Keratinocyte (primary cell): ENCODE measurements around the gene AFF2. TPM values are rescaled to one million over a fixed set of nuclear protein-coding genes. Genes with fewer than 3 reads are reported as not detected.

Experiments used
- DNase-seq: peaks from one replicate; pipeline ENCODE4 v3.0.0-alpha.2; 2011; ENCODE audit warnings: low read depth, missing footprints, low spot score
- FAIRE-seq: peaks from 2 replicates; lab custom pipeline; 2011; peaks lifted over from hg19 to GRCh38; lab: Jason Lieb, UNC
- H2AFZ ChIP-seq: 2 replicates; pipeline ENCODE4 v1.6.0; 2012; ENCODE audit warnings: low read length, control low read depth, inconsistent platforms; ENCODE audit not compliant: control insufficient read depth
- H3K27ac ChIP-seq: 2 replicates; pipeline ENCODE4 v1.5.1; 2011; ENCODE audit warnings: low read length; ENCODE audit not compliant: control insufficient read depth, insufficient read depth
- H3K27me3 ChIP-seq: 3 replicates; pipeline ENCODE4 v1.6.0; 2011; ENCODE audit warnings: low read length; ENCODE audit not compliant: control insufficient read depth, insufficient read depth; ENCODE audit errors: extremely low read depth
- H3K36me3 ChIP-seq, 2 experiments: 2 replicates in 1 of 2; 3 replicates in 1 of 2; pipeline ENCODE4 v1.5.1; 2011; ENCODE audit warnings: low read length in 2 of 2, mild to moderate bottlenecking in 1 of 2; ENCODE audit not compliant: control insufficient read depth in 2 of 2, insufficient read depth in 2 of 2; ENCODE audit errors: extremely low read depth in 1 of 2
- H3K4me1 ChIP-seq: 3 replicates; pipeline ENCODE4 v1.5.1; 2011; ENCODE audit warnings: low read length; ENCODE audit not compliant: control insufficient read depth, insufficient read depth; ENCODE audit errors: extremely low read depth
- H3K4me2 ChIP-seq: 3 replicates; pipeline ENCODE4 v1.6.0; 2011; ENCODE audit warnings: low read depth, low read length; ENCODE audit not compliant: control insufficient read depth, insufficient read depth; ENCODE audit errors: extremely low read depth
- H3K4me3 ChIP-seq, 3 experiments: fragments of 200-600 bp in 1 of 3; sonication (generic) in 1 of 3; 2 replicates in 2 of 3; 3 replicates in 1 of 3; pipeline ENCODE4 v1.5.1; 2011 to 2016; ENCODE audit warnings: low read length in 3 of 3, mild to moderate bottlenecking in 3 of 3, control low read depth in 2 of 3, inconsistent platforms in 1 of 3, low read depth in 1 of 3, mixed read lengths in 1 of 3, mixed run types in 1 of 3, moderate library complexity in 1 of 3; ENCODE audit not compliant: control insufficient read depth in 2 of 3, insufficient read depth in 2 of 3; ENCODE audit errors: extremely low read depth in 1 of 3
- H3K79me2 ChIP-seq: 2 replicates; pipeline ENCODE4 v1.6.0; 2012; ENCODE audit warnings: low read length; ENCODE audit not compliant: control insufficient read depth, insufficient read depth
- H3K9ac ChIP-seq: 3 replicates; pipeline ENCODE4 v1.6.0; 2011; ENCODE audit warnings: low read length; ENCODE audit not compliant: control insufficient read depth, insufficient read depth; ENCODE audit errors: extremely low read depth
- H3K9me1 ChIP-seq: 3 replicates; pipeline ENCODE4 v1.6.0; 2011; ENCODE audit warnings: low read length; ENCODE audit not compliant: control insufficient read depth, insufficient read depth; ENCODE audit errors: extremely low read depth
- H3K9me3 ChIP-seq: 2 replicates; pipeline ENCODE4 v1.5.1; 2012; ENCODE audit warnings: low read depth, low read length; ENCODE audit not compliant: control insufficient read depth
- H4K20me1 ChIP-seq: 3 replicates; pipeline ENCODE4 v1.6.0; 2011; ENCODE audit warnings: low read length; ENCODE audit not compliant: control insufficient read depth, insufficient read depth; ENCODE audit errors: extremely low read depth
- CTCF ChIP-seq, 3 experiments: IDR thresholded peaks in 1 of 3; conservative IDR thresholded peaks in 1 of 3; optimal IDR thresholded peaks in 1 of 3; 2 replicates in 2 of 3; 3 replicates in 1 of 3; pipeline versions ENCODE3 to v1.5.1; 2011; ENCODE audit warnings: low read length in 3 of 3, mild to moderate bottlenecking in 3 of 3, moderate library complexity in 2 of 3, control low read depth in 1 of 3, inconsistent platforms in 1 of 3; ENCODE audit not compliant: insufficient read depth in 2 of 3; ENCODE audit errors: extremely low read depth in 1 of 3
- EZH2 ChIP-seq: IDR thresholded peaks from one replicate; pipeline ENCODE4 v1.6.1; 2012; ENCODE audit warnings: inconsistent platforms, mild to moderate bottlenecking, low read length, moderate library complexity
- dilution Hi-C: fragments of 300-500 bp; cut with MboI; formaldehyde crosslinking; loops from one replicate; pipeline ENCODE4 v1.7.0; 2020; ENCODE audit warnings: low sequenced_read_pairs; ENCODE audit not compliant: extremely low pct_ligation_motif_present
- polyA plus RNA-seq, 5 experiments: library from polyadenylated mRNA; depleted of rRNA in 3 of 5; stranded (reverse) in 3 of 5; stranded (forward) in 1 of 5; unstranded in 1 of 5; fragments of >200 nt; gene quantifications; 1 replicate in 1 of 5; 2 replicates in 3 of 5; 3 replicates in 1 of 5; pipeline versions ENCODE4 v1.2.1 to v1.2.3, GENCODE V29; 2011 to 2012; ENCODE audit warnings: missing spikeins in 2 of 5, low read depth in 1 of 5, low replicate concordance in 1 of 5

The AFF2 gene
- polyA plus RNA-seq, 1 donor (not counting 4 experiments of a cell fraction or from before 2014, with no cell fraction given), result 0.01 TPM

- dilution Hi-C loops, result no loop called here
- H2AFZ ChIP-seq, result no peak overlapping the region
- no peaks in the 10 kb centered on the region for H3K79me2 ChIP-seq
- no peak overlapping the region for H3K4me2 ChIP-seq
- H3K27ac ChIP-seq, result no peak overlapping the region
- no peaks in the 10 kb centered on the region for H3K27me3 ChIP-seq
- no peak overlapping the region for H3K4me3 ChIP-seq
- H3K4me1 ChIP-seq, result no peaks in the 10 kb centered on the region
- FAIRE-seq, result no peak
- TF ChIP-seq EZH2 (no peak), CTCF (optimal IDR thresholded peaks at IDR 0.05 in 1 of 3, IDR thresholded peaks at IDR 0.05 in 1 of 3, conservative IDR thresholded peaks at IDR 0.05 in 1 of 3; ENCODE audit: extremely low read depth in 1 of 3, insufficient read depth in 2 of 3, low read length in 3 of 3) (peak in 1 of 3 experiments; percentile 1)
- H3K9me1 ChIP-seq, result no peaks in the 10 kb centered on the region
- DNase-seq, result no peak
- H3K9me3 ChIP-seq, result no peaks in the 10 kb centered on the region
- no peak overlapping the region for H3K9ac ChIP-seq
- H4K20me1 ChIP-seq, result no peaks in the 10 kb centered on the region
- no peaks in the 10 kb centered on the region for H3K36me3 ChIP-seq
Observed at GRCh38 chrX:148885203-148885602, 384.8 kb downstream of the AFF2 start.

- DNase-seq, result no peak
- Histone ChIP-seq H3K9me1 (no peaks in the 10 kb centered on the region), H2AFZ (no peak overlapping the region), H3K4me3 (no peak overlapping the region), H3K4me2 (no peak overlapping the region), H3K36me3 (no peaks in the 10 kb centered on the region), H3K4me1 (no peaks in the 10 kb centered on the region), H3K27ac (no peak overlapping the region), H3K9me3 (no peaks in the 10 kb centered on the region), H3K27me3 (no peaks in the 10 kb centered on the region), H3K9ac (no peak overlapping the region), H4K20me1 (no peaks in the 10 kb centered on the region), H3K79me2 (no peaks in the 10 kb centered on the region)
- FAIRE-seq, result no peak
- dilution Hi-C loops, result no loop called here
- TF ChIP-seq EZH2 (no peak), CTCF (optimal IDR thresholded peaks at IDR 0.05 in 1 of 3, IDR thresholded peaks at IDR 0.05 in 1 of 3, conservative IDR thresholded peaks at IDR 0.05 in 1 of 3; ENCODE audit: extremely low read depth in 1 of 3, insufficient read depth in 2 of 3, low read length in 3 of 3) (no peak)
Observed at GRCh38 chrX:148893395-148893794, 393.0 kb downstream of the AFF2 start.
